DOHH2 (cell line): ENCODE results near the gene COA8.
"Not testable (repeated sequence)": the region's sequence is repeated elsewhere in the genome, so short reads cannot be mapped to it uniquely, and the experiment has no call there.

Experiments
- H3F3A ChIP-seq: fragments of 200-600 bp; sonication (generic), shearing (Covaris generic); 2 replicates; pipeline ENCODE4 v1.6.0; 2016; ENCODE audit warnings: antibody characterized with exemption, mild to moderate bottlenecking; ENCODE audit not compliant: control insufficient read depth, insufficient read depth
- H3K27ac ChIP-seq: fragments of 200-600 bp; sonication (generic); 2 replicates; pipeline ENCODE4 v1.5.1; 2014; ENCODE audit warnings: low read depth, mild to moderate bottlenecking, low read length, moderate library complexity
- H3K27me3 ChIP-seq: fragments of 200-600 bp; sonication (generic); 2 replicates; pipeline ENCODE4 v1.6.1; 2014; ENCODE audit warnings: mild to moderate bottlenecking, low read length, mixed read lengths; ENCODE audit not compliant: control insufficient read depth
- H3K36me3 ChIP-seq: fragments of 200-600 bp; sonication (generic); 2 replicates; pipeline ENCODE4 v1.6.1; 2014; ENCODE audit warnings: mild to moderate bottlenecking, low read length, moderate library complexity, mixed read lengths; ENCODE audit not compliant: control insufficient read depth
- H3K4me1 ChIP-seq: fragments of 200-600 bp; sonication (generic); 2 replicates; pipeline ENCODE4 v1.6.1; 2014; ENCODE audit warnings: mild to moderate bottlenecking, low read length, mixed read lengths; ENCODE audit not compliant: control insufficient read depth
- H3K4me2 ChIP-seq: fragments of 200-600 bp; sonication (generic); 2 replicates; pipeline ENCODE4 v1.6.0; 2014; ENCODE audit warnings: mild to moderate bottlenecking, low read length, moderate library complexity
- H3K4me3 ChIP-seq: fragments of 200-600 bp; sonication (generic); 2 replicates; pipeline ENCODE4 v1.5.1; 2014; ENCODE audit warnings: mild to moderate bottlenecking, low read length, mixed read lengths
- H3K79me2 ChIP-seq: fragments of 200-600 bp; sonication (generic); 2 replicates; pipeline ENCODE4 v1.6.1; 2014; ENCODE audit warnings: mild to moderate bottlenecking, low read length, mixed read lengths; ENCODE audit not compliant: control insufficient read depth
- H3K9me2 ChIP-seq: fragments of 200-600 bp; sonication (generic); replicated peaks from 2 replicates; pipeline ENCODE4 v1.6.1; 2014; ENCODE audit warnings: mild to moderate bottlenecking, low read length, mixed read lengths; ENCODE audit not compliant: control insufficient read depth
- H3K9me3 ChIP-seq: fragments of 200-600 bp; sonication (generic); 2 replicates; pipeline ENCODE4 v1.6.1; 2014; ENCODE audit warnings: antibody characterized with exemption, low read length, mixed read lengths; ENCODE audit not compliant: control insufficient read depth, insufficient read depth
- H4K20me1 ChIP-seq: fragments of 200-600 bp; sonication (generic); 2 replicates; pipeline ENCODE4 v1.6.0; 2014; ENCODE audit warnings: low read depth, mild to moderate bottlenecking, antibody characterized with exemption, low read length, moderate library complexity; ENCODE audit not compliant: control insufficient read depth, insufficient read depth
- EZH2phosphoT487 ChIP-seq: fragments of 200-600 bp; sonication (generic); IDR thresholded peaks from 2 replicates; pipeline ENCODE4 v1.6.1; 2017; ENCODE audit warnings: borderline replicate concordance, mild to moderate bottlenecking, antibody characterized with exemption, low read length, moderate library complexity, mixed read lengths
- TF ChIP-seq, protein P1 (sequence below): fragments of 200-600 bp; sonication (generic); IDR thresholded peaks from one replicate; pipeline ENCODE4 v1.5.1; 2014; ENCODE audit warnings: antibody characterized with exemption, mild to moderate bottlenecking, low read depth, low read length; ENCODE audit not compliant: poor library complexity, severe bottlenecking

The COA8 gene

GRCh38 chr14:103607822-103608221 is 45.1 kb downstream of the COA8 start:
- Histone ChIP-seq H3F3A (no peaks in the 10 kb centered on the region), H4K20me1 (no peaks in the 10 kb centered on the region), H3K27ac (no peak overlapping the region), H3K4me3 (peak overlapping the region; percentile 55), H3K36me3 (no peaks in the 10 kb centered on the region), H3K4me1 (peaks cover 21% of the 10 kb centered on the region), H3K79me2 (no peaks in the 10 kb centered on the region), H3K9me2 (no peaks in the 10 kb centered on the region), H3K4me2 (peak overlapping the region; percentile 89), H3K27me3 (peaks cover 13% of the 10 kb centered on the region), H3K9me3 (peaks cover 6% of the 10 kb centered on the region)
- no peak for TF ChIP-seq EZH2phosphoT487
- TF ChIP-seq, protein P1, sequence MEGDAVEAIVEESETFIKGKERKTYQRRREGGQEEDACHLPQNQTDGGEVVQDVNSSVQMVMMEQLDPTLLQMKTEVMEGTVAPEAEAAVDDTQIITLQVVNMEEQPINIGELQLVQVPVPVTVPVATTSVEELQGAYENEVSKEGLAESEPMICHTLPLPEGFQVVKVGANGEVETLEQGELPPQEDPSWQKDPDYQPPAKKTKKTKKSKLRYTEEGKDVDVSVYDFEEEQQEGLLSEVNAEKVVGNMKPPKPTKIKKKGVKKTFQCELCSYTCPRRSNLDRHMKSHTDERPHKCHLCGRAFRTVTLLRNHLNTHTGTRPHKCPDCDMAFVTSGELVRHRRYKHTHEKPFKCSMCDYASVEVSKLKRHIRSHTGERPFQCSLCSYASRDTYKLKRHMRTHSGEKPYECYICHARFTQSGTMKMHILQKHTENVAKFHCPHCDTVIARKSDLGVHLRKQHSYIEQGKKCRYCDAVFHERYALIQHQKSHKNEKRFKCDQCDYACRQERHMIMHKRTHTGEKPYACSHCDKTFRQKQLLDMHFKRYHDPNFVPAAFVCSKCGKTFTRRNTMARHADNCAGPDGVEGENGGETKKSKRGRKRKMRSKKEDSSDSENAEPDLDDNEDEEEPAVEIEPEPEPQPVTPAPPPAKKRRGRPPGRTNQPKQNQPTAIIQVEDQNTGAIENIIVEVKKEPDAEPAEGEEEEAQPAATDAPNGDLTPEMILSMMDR: no peak

DNA sequence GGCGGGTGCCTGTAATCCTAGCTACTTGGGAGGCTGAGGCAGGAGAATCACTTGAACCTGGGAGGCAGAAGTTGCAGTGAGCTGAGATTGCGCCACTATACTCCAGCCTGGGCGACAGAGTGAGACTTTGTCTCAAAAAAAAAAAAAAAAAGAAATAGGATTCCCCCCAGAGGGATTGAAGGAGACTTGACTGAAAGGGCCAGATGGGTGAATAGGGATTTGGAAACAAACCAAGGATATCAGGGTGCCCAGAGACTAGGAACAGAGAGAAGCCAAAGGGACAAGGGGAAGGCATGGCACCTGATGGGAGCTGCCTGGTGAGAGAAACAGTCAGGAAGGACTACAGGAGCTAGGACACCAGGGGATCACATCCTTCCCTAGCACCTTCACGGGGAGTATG is 46.3 kb downstream of the COA8 start:
- not testable (repeated sequence) for H3K4me3 ChIP-seq, H3K27ac ChIP-seq, H3F3A ChIP-seq, H4K20me1 ChIP-seq, H3K9me2 ChIP-seq, H3K4me2 ChIP-seq, H3K9me3 ChIP-seq, H3K79me2 ChIP-seq, H3K36me3 ChIP-seq
- H3K4me1 ChIP-seq: peaks cover 21% of the 10 kb centered on the region
- H3K27me3 ChIP-seq: peaks cover 16% of the 10 kb centered on the region

DNA sequence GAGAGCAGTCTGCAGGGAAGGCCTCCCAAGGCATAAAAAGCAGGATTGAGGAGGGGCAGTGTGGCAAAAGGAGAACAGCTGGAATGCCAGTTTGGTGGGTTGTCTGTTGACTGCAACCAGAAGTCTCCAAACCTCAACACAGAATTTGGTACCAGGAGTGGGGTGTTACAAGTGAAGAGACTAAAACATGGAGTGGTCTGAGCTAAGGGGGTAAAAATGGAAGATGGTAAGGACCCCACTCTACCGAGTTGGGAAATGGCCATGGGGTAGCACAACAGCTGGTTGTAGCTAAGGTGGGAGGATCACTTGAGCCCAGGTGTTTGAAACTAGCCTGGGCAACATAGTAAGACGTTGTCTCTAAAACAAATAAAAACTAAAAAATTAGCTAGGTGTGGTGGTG is 48.5 kb downstream of the COA8 start:
- Histone ChIP-seq H3K27ac (no peak overlapping the region), H3K9me3 (peaks cover 6% of the 10 kb centered on the region), H4K20me1 (no peaks in the 10 kb centered on the region)

DNA sequence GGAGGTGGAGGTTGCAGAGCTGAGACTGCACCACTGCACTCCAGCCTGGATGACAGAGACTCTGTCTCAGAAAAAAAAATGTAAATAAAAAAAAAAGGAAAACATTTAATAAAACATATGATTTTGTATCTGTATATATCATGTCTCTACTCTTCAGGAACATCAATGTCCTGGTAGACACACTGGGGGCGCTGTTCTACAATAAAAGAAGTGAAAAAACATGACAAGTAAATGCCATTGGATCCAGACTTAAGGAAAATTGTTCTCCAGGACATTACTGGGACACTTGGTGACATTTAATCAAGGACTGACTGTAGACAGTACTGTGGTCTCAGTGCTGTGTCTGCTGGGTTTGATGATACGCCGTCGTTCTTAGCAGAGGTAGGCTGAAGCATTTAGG is 50.8 kb downstream of the COA8 start:
- Histone ChIP-seq H3K4me2 (no peak overlapping the region), H4K20me1 (no peaks in the 10 kb centered on the region), H3K4me3 (no peak overlapping the region), H3K79me2 (no peaks in the 10 kb centered on the region), H3K9me2 (no peaks in the 10 kb centered on the region), H3K9me3 (peaks cover 6% of the 10 kb centered on the region), H3F3A (no peaks in the 10 kb centered on the region), H3K36me3 (no peaks in the 10 kb centered on the region), H3K4me1 (peaks cover under 1% of the 10 kb centered on the region; the same call in 1 of the 2 replicates), H3K27me3 (peaks cover 6% of the 10 kb centered on the region), H3K27ac (no peak overlapping the region)
- TF ChIP-seq EZH2phosphoT487: no peak
- TF ChIP-seq, protein P1: no peak

More for the DNA sequence above, 48.5 kb downstream of the COA8 start:
- H3K4me3 ChIP-seq: no peak overlapping the region
- no peaks in the 10 kb centered on the region for H3F3A ChIP-seq
- H3K27me3 ChIP-seq: peaks cover 17% of the 10 kb centered on the region
- H3K4me1 ChIP-seq: peaks cover 21% of the 10 kb centered on the region
- TF ChIP-seq, protein P1: no peak
- TF ChIP-seq EZH2phosphoT487: no peak
- H3K9me2 ChIP-seq: no peaks in the 10 kb centered on the region
- no peaks in the 10 kb centered on the region for H3K36me3 ChIP-seq
- H3K4me2 ChIP-seq: no peak overlapping the region
- no peaks in the 10 kb centered on the region for H3K79me2 ChIP-seq
